Measurements from ENCODE around the gene SCAMP1.
A peak's percentile ranks its signal among the peaks of the same experiment; 100 is the strongest.

SCAMP1 gene

GRCh38 chr5:78515670-78516069 is 155.3 kb downstream of the SCAMP1 start (continued):
- TF ChIP-seq ZNF214 (tag by site-specific recombination; IDR thresholded peaks at IDR 0.05; ENCODE audit: borderline replicate concordance) (no peak), ZNF777 (tag by site-specific recombination; IDR thresholded peaks at IDR 0.05; ENCODE audit: borderline replicate concordance) (no peak)
- TF ChIP-seq, protein P1, sequence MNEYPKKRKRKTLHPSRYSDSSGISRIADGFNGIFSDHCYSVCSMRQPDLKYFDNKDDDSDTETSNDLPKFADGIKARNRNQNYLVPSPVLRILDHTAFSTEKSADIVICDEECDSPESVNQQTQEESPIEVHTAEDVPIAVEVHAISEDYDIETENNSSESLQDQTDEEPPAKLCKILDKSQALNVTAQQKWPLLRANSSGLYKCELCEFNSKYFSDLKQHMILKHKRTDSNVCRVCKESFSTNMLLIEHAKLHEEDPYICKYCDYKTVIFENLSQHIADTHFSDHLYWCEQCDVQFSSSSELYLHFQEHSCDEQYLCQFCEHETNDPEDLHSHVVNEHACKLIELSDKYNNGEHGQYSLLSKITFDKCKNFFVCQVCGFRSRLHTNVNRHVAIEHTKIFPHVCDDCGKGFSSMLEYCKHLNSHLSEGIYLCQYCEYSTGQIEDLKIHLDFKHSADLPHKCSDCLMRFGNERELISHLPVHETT (tag by site-specific recombination; IDR thresholded peaks at IDR 0.05): no peak

DNA sequence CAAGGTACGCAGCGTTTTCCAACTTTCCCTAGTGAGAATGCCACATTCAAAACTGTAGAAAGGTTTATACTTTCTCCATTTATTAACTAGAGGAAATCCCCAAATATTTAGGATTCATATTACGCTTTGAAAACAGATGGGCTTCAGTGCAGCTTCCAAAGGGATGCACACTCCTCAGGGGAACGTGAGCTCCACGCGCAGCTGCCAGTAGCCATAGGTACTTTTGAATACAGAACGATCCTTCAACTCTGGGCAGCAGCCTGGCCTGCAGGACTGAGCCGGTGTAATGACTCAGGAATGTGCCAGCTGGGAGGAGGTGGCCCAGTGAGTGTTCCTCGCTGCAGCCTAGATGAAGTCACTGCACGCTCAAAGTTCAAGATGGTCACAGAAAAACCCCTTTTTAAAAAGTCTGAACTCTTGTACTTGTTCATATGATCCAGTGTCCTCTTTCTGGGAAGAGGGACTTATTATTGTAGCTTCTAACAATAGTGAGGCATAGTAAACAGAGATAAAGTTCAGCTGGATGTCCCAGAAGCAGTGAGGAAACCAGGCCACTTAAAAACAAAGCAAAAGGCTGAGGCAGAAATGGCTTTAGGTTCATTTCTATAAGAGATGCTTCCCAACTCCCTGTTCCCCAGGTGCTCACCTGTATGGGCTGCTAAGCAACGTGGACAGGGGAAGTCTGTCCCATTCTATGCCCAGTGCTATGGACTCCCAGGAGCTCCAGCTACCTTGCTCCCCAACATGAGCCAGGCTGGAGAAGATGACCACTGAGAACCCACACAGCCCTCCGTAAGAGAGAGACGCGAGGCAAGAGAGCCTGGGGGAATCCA is 158.2 kb downstream of the SCAMP1 start:
- POLR2A ChIA-PET: no interaction called here
- H3K36me3 ChIP-seq (ENCODE audit: control insufficient read depth in 2 of 2, insufficient read depth in 1 of 2, low read length in 2 of 2): no peaks in the 10 kb centered on the region
- H3K4me1 ChIP-seq (ENCODE audit: control insufficient read depth, insufficient read depth, low read length): peaks cover 18% of the 10 kb centered on the region
- H3K27ac ChIP-seq (ENCODE audit: extremely low read depth, low read depth, low read length): no peak overlapping the region
- H3K4me3 ChIP-seq (ENCODE audit: low read depth, low read length): no peak overlapping the region
- H3K9me3 ChIP-seq (ENCODE audit: control insufficient read depth, insufficient read depth, low read depth, low read length): no peaks in the 10 kb centered on the region
- no peak for TF ChIP-seq ZNF701 (tag by site-specific recombination; IDR thresholded peaks at IDR 0.05)
- TF ChIP-seq HOXC10 (CRISPR knock-in tag; IDR thresholded peaks at IDR 0.05): no peak
- no peak for TF ChIP-seq ZNF558 (tag by site-specific recombination; IDR thresholded peaks at IDR 0.05)
- no peak for TF ChIP-seq ZNF391 (tag by site-specific recombination; IDR thresholded peaks at IDR 0.05; ENCODE audit: borderline replicate concordance, low read depth)
- TF ChIP-seq ZNF610 (tag by site-specific recombination; IDR thresholded peaks at IDR 0.05; ENCODE audit: borderline replicate concordance): no peak
- no peak for TF ChIP-seq KLF1 (tag by site-specific recombination; IDR thresholded peaks at IDR 0.05)
- no peak for TF ChIP-seq GLIS1 (tag by site-specific recombination; IDR thresholded peaks at IDR 0.05)
- no peak for TF ChIP-seq ZNF239 (tag by site-specific recombination; IDR thresholded peaks at IDR 0.05)
- peak; percentile 28; the same call in 1 of the 2 replicates for TF ChIP-seq PRDM6 (tag by site-specific recombination; IDR thresholded peaks at IDR 0.05)
- TF ChIP-seq SP2 (tag by site-specific recombination; IDR thresholded peaks at IDR 0.05): no peak
- no peak for TF ChIP-seq ZFP69B (tag by site-specific recombination; IDR thresholded peaks at IDR 0.05)
- TF ChIP-seq, protein P2, sequence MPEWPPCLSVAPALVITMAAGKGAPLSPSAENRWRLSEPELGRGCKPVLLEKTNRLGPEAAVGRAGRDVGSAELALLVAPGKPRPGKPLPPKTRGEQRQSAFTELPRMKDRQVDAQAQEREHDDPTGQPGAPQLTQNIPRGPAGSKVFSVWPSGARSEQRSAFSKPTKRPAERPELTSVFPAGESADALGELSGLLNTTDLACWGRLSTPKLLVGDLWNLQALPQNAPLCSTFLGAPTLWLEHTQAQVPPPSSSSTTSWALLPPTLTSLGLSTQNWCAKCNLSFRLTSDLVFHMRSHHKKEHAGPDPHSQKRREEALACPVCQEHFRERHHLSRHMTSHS (tag by site-specific recombination; IDR thresholded peaks at IDR 0.05): no peak
- TF ChIP-seq ZFP37 (tag by site-specific recombination; IDR thresholded peaks at IDR 0.05): no peak
- TF ChIP-seq PRDM1 (tag by site-specific recombination; IDR thresholded peaks at IDR 0.05): peak; percentile 93
- TF ChIP-seq ZNF561 (tag by site-specific recombination; IDR thresholded peaks at IDR 0.05; ENCODE audit: borderline replicate concordance): no peak
- no peak for TF ChIP-seq ZIC2 (tag by site-specific recombination; IDR thresholded peaks at IDR 0.05)
- no peak for TF ChIP-seq ZNF121 (tag by site-specific recombination; IDR thresholded peaks at IDR 0.05)
- TF ChIP-seq, protein P3, sequence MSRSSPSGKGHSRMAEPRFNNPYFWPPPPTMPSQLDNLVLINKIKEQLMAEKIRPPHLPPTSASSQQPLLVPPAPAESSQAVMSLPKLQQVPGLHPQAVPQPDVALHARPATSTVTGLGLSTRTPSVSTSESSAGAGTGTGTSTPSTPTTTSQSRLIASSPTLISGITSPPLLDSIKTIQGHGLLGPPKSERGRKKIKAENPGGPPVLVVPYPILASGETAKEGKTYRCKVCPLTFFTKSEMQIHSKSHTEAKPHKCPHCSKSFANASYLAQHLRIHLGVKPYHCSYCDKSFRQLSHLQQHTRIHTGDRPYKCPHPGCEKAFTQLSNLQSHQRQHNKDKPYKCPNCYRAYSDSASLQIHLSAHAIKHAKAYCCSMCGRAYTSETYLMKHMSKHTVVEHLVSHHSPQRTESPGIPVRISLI (tag by site-specific recombination; IDR thresholded peaks at IDR 0.05): no peak
- no peak for TF ChIP-seq RBAK (tag by site-specific recombination; IDR thresholded peaks at IDR 0.05)
- TF ChIP-seq ZNF747 (tag by site-specific recombination; IDR thresholded peaks at IDR 0.05): no peak
- TF ChIP-seq ZNF658 (tag by site-specific recombination; IDR thresholded peaks at IDR 0.05): no peak
- TF ChIP-seq ZBTB17 (tag by site-specific recombination; IDR thresholded peaks at IDR 0.05): peak; percentile 22; the same call in 1 of the 2 replicates
- TF ChIP-seq ZNF248 (tag by site-specific recombination; IDR thresholded peaks at IDR 0.05): no peak
- no peak for TF ChIP-seq TCF7L2 (IDR thresholded peaks at IDR 0.05; ENCODE audit: borderline replicate concordance, low read depth, low read length)
- TF ChIP-seq ZNF48 (tag by site-specific recombination; IDR thresholded peaks at IDR 0.05): no peak
- TF ChIP-seq HOXA7 (CRISPR knock-in tag; IDR thresholded peaks at IDR 0.05; ENCODE audit: borderline replicate concordance): no peak
- TF ChIP-seq ZBTB48 (tag by site-specific recombination; IDR thresholded peaks at IDR 0.05): no peak
- CTCF ChIA-PET: interaction anchor here (1.3 to 1.8 kb wide), 3 partner anchors 15 to 19 kb away, joined by 3 to 6 read pairs (median 5); no protein-coding TSS in a partner anchor
